Measurements from ENCODE around the gene FCGBP. TPM values are rescaled to one million over a fixed set of nuclear protein-coding genes. Genes with fewer than 3 reads are reported as not detected.
"Not testable (repeated sequence)": the region's sequence is repeated elsewhere in the genome, so short reads cannot be mapped to it uniquely, and the experiment has no call there.

Gene FCGBP
- total RNA-seq, 1 donor from 2014 or later = 2.5 TPM

- H3K27ac Mint-ChIP-seq; H3K27me3 Mint-ChIP-seq (ENCODE audit: low read depth); H3K9me3 Mint-ChIP-seq; H3K4me3 Mint-ChIP-seq; H3K36me3 Mint-ChIP-seq; H3K4me1 Mint-ChIP-seq: not testable (repeated sequence)
- DNase-seq (ENCODE audit: low spot score in 2 of 2, unreplicated experiment in 2 of 2) = peak in 1 of 2 experiments; percentile 79
- TF ChIP-seq CTCF (IDR thresholded peaks at IDR 0.05; ENCODE audit: unreplicated experiment) = peak; percentile 39
Measured at GRCh38 chr19:39897511-39898245, 36.8 kb downstream of the FCGBP start.

GRCh38 chr19:39895096-39895495 is 39.3 kb downstream of the FCGBP start:
- H3K27ac Mint-ChIP-seq; DNase-seq (ENCODE audit: low spot score in 2 of 2, unreplicated experiment in 2 of 2); H3K4me3 Mint-ChIP-seq: not testable (repeated sequence)

GRCh38 chr19:39894236-39894606 is 40.2 kb downstream of the FCGBP start:
- DNase-seq (ENCODE audit: low spot score in 2 of 2, unreplicated experiment in 2 of 2); H3K27me3 Mint-ChIP-seq (ENCODE audit: low read depth); H3K36me3 Mint-ChIP-seq; H3K4me1 Mint-ChIP-seq; H3K4me3 Mint-ChIP-seq; H3K27ac Mint-ChIP-seq; H3K9me3 Mint-ChIP-seq: not testable (repeated sequence)

More at GRCh38 chr19:39895096-39895495, 39.3 kb downstream of the FCGBP start:
- not testable (repeated sequence) for H3K27me3 Mint-ChIP-seq (ENCODE audit: low read depth); H3K36me3 Mint-ChIP-seq; H3K4me1 Mint-ChIP-seq; H3K9me3 Mint-ChIP-seq

GRCh38 chr19:39893366-39894235 is 40.8 kb downstream of the FCGBP start:
- not testable (repeated sequence) for DNase-seq (ENCODE audit: low spot score in 2 of 2, unreplicated experiment in 2 of 2); H3K4me3 Mint-ChIP-seq; H3K27ac Mint-ChIP-seq; H3K4me1 Mint-ChIP-seq; H3K36me3 Mint-ChIP-seq; H3K27me3 Mint-ChIP-seq (ENCODE audit: low read depth); H3K9me3 Mint-ChIP-seq

- not testable (repeated sequence) for H3K27me3 Mint-ChIP-seq (ENCODE audit: low read depth); H3K4me3 Mint-ChIP-seq; DNase-seq (ENCODE audit: low spot score in 2 of 2, unreplicated experiment in 2 of 2); H3K36me3 Mint-ChIP-seq; H3K9me3 Mint-ChIP-seq; H3K4me1 Mint-ChIP-seq; H3K27ac Mint-ChIP-seq
Measured at GRCh38 chr19:39892506-39892902, 41.9 kb downstream of the FCGBP start.

GRCh38 chr19:39891660-39892505 is 42.6 kb downstream of the FCGBP start:
- H3K27me3 Mint-ChIP-seq (ENCODE audit: low read depth); H3K4me1 Mint-ChIP-seq: not testable (repeated sequence)

GRCh38 chr19:39890755-39891551 is 43.5 kb downstream of the FCGBP start:
- Mint-ChIP-seq H3K27me3 (ENCODE audit: low read depth) (no peaks in the 10 kb centered on the region), H3K4me3 (no peak overlapping the region), H3K27ac (peak overlapping the region; percentile 59), H3K36me3 (peaks cover 2% of the 10 kb centered on the region), H3K9me3 (no peaks in the 10 kb centered on the region), H3K4me1 (no peaks in the 10 kb centered on the region)
- no peak for TF ChIP-seq CTCF (IDR thresholded peaks at IDR 0.05; ENCODE audit: unreplicated experiment)
- DNase-seq (ENCODE audit: low spot score in 2 of 2, unreplicated experiment in 2 of 2) = no peak

More at GRCh38 chr19:39891660-39892505, 42.6 kb downstream of the FCGBP start:
- H3K36me3 Mint-ChIP-seq; DNase-seq (ENCODE audit: low spot score in 2 of 2, unreplicated experiment in 2 of 2); H3K27ac Mint-ChIP-seq; H3K9me3 Mint-ChIP-seq; H3K4me3 Mint-ChIP-seq: not testable (repeated sequence)

- not testable (repeated sequence) for DNase-seq (ENCODE audit: low spot score in 2 of 2, unreplicated experiment in 2 of 2); H3K9me3 Mint-ChIP-seq; H3K27me3 Mint-ChIP-seq (ENCODE audit: low read depth); H3K4me3 Mint-ChIP-seq; H3K36me3 Mint-ChIP-seq; H3K4me1 Mint-ChIP-seq
- peak overlapping the region; percentile 59 for H3K27ac Mint-ChIP-seq
Measured at GRCh38 chr19:39889872-39890754, 44.3 kb downstream of the FCGBP start.

GRCh38 chr19:39887456-39887951 is 46.9 kb downstream of the FCGBP start:
- H3K4me3 Mint-ChIP-seq; H3K36me3 Mint-ChIP-seq; DNase-seq (ENCODE audit: low spot score in 2 of 2, unreplicated experiment in 2 of 2); H3K27me3 Mint-ChIP-seq (ENCODE audit: low read depth); H3K9me3 Mint-ChIP-seq; H3K4me1 Mint-ChIP-seq; H3K27ac Mint-ChIP-seq: not testable (repeated sequence)
